Ramos (cell line): ENCODE measurements around the gene OR52B4.
"Not testable (repeated sequence)": the region's sequence is repeated elsewhere in the genome, so short reads cannot be mapped to it uniquely, and the experiment has no call there.

Experiments
- in situ Hi-C: fragments of 300-500 bp; cut with MboI; formaldehyde crosslinking; loops from one replicate; pipeline ENCODE4 v1.14.3; 2022; ENCODE audit warnings: low sequenced_read_pairs; ENCODE audit not compliant: unreplicated experiment

The OR52B4 gene

GRCh38 chr11:4368286-4368685 is at the start of gene OR52B4:
Gene OR52B4 (minus strand): TSS chr11:4368386. CDS start chr11:4368295, 91 bp downstream.
- in situ Hi-C loops, result no loop called here

- in situ Hi-C loops, result no loop called here
These were observed 48.6 kb upstream of the OR52B4 start for GRCh38 chr11:4416816-4417215.

DNA sequence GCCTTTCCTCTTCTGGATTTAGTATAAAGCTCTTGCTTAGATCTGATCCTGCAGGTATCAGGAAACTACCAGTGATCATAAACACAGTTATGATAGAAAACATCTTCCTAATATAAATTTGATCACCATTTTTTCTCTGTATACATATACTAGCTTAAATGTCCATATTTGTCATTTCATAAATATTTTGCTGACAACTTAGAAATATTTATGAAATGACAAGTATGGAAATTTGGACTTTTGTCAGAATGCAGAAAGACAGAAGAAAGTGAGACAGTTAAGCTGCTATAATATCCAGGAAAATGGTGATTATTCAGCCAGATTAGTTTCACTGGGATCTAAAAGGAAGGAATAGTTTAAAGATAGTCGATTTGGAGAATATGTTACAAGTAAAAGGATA is 48.1 kb upstream of the OR52B4 start:
- in situ Hi-C loops, result no loop called here

- in situ Hi-C loops, result not testable (repeated sequence)
These were observed 38.0 kb upstream of the OR52B4 start for GRCh38 chr11:4406206-4406605.

- in situ Hi-C loops, result no loop called here
These were observed 25.7 kb upstream of the OR52B4 start for GRCh38 chr11:4393858-4394223.

DNA sequence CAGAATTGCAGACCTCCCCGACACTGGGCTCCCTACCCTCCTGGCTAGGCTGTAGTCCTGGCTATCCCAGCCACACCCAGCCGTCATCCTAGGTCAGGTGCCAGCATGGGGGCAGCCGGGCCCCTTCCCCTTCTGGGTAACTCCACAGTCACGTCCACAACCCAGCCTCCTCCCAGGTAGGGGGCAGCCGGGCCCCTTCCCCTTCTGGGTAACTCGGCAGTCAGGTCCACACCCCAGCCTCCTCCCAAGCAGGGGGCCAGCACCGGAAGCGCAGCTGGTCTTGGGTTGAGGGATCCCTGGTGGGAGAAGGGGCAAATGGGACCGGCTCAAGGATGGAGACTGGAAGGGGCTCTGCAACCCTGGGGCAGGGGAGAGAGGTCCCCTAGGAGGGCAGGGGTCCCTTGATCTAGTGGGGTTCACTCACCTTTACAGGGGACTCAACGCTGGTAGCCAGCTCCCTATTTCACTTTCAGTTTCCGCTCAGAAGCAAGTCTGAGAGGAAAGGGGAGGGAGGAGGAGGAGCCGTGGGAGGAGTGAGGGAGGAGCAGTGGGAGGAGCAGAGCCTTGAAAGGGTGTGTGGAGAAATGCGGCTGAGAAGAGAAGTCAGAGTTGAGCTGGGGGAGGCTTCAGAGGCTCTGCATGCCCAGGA is 25.1 kb upstream of the OR52B4 start, which contains the start of gene TRIM21:
Gene TRIM21, minus strand, starts transcription at position 494 of the 649 bp plus-strand sequence. CDS start 3,293 bp downstream, outside the sequence.
- in situ Hi-C loops, result no loop called here

DNA sequence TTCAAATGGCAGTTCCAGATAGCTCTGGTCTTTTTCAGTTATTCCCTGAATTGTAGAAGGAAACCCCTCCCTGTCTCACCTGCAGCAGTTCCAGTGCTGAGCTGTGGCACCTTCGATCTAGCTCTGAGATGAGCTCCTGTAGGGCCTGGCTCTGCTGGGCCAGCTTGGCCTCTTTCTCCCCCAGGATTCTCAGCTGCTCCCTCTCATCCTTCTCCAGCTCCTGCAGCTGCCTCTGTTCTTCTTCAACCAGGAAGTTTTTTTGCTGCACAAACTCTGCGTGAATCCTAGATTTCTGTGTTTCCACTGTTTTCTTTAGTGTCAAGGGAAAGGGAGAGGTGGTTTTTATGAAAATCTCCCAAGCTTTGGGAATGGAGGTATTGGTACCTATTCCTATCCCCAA is 20.0 kb upstream of the OR52B4 start:
- in situ Hi-C loops, result no loop called here

GRCh38 chr11:4385978-4386740 is 18.0 kb upstream of the OR52B4 start:
- in situ Hi-C loops, result no loop called here

- in situ Hi-C loops, result no loop called here
These were observed 13.7 kb upstream of the OR52B4 start for GRCh38 chr11:4381901-4382300.

DNA sequence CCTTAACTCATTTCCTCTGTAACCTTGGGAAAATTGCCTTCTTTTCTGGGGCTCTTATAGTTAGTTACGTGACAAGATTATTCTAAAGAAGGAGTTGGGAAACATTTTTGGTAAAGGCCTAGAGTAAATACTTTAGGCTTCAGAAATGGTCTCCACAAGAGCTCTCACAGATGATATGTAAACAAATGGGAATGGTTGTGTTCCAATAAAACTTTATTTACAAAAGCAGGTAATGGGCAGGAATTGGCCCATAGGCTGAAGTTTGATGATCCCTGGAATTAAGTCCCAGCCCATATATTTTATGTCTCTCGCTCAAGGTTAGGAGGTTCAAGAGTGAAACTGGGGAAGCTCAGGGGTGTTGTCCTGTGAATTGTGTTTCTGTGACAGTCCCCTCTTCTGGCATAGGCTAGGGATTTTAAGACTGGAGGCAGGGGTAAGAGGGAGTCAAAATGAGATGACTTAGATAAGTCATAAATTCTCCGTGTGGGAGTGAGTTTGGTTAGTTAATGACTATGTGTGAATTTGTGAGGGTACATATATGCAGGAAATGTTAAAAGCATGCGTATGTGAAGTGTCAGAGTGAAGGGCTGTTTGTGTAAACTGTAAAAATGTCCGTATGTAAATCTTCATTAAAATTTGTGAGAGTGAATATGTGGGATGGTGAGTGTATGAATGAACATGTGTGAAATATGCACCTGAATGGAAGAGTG is 7.4 kb upstream of the OR52B4 start:
- in situ Hi-C loops, result no loop called here

- in situ Hi-C loops, result no loop called here
These were observed 2.0 kb upstream of the OR52B4 start for GRCh38 chr11:4370166-4370565.

DNA sequence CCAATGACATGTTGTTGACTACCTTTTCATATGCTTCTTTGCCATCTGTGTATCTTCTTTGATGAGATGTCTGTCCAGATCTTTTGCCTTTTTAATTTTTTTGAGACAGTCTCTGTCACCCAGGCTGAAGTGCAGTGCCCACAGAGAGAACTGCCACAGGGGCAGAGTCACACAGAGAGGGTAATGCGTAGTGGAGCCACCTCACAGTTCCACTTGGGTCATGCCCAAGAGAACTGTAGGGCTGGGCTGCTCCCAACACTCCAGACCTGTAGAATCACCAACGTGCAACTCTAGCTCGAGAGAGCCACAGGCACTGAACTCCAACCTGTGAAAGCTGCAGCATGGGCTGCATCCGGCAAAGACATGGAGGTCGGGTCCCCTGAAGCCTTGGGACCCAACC is 20.0 kb downstream of the OR52B4 start:
- in situ Hi-C loops, result not testable (repeated sequence)

DNA sequence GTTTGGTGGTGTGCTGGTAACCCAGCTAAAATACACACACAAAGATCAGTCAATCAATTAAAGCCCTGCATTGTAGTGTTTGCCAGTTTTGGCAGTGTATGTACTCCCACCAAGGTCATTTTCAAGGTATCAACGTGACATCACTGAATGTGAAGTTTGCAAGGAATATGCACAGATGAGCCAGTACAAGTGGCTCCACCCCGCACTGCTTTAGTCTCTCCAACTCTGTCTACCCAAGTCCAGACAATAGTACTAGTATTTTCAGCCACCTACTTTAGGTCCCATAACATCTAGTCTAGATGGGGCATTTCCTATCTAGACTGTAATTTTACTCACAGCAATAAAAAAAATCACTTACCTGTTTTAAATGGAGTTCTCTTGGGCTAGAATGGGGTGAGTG is 22.8 kb downstream of the OR52B4 start:
- in situ Hi-C loops, result not testable (repeated sequence)

DNA sequence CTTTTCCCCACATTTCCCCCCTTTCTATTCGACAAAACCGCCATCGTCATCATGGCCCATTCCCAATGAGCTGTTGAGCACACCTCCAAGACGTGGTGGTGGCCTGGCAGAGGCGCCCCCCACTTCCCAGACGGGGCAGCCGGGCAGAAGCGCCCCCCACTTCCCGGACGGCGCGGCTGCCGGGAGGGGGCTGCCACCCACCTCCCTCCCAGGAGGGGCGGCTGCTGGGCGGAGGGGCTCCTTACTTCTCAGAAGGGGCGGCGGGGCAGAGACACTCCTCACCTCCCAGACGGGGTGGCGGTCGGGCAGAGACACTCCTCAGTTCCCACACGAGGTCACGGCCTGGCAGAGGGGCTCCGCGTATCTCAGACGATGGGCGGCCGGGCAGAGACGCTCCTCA is 33.8 kb downstream of the OR52B4 start:
- in situ Hi-C loops, result not testable (repeated sequence)
